ENCODE measurements around the gene JPH4.
A peak's percentile ranks its signal among the peaks of the same experiment; 100 is the strongest.

The JPH4 gene

DNA sequence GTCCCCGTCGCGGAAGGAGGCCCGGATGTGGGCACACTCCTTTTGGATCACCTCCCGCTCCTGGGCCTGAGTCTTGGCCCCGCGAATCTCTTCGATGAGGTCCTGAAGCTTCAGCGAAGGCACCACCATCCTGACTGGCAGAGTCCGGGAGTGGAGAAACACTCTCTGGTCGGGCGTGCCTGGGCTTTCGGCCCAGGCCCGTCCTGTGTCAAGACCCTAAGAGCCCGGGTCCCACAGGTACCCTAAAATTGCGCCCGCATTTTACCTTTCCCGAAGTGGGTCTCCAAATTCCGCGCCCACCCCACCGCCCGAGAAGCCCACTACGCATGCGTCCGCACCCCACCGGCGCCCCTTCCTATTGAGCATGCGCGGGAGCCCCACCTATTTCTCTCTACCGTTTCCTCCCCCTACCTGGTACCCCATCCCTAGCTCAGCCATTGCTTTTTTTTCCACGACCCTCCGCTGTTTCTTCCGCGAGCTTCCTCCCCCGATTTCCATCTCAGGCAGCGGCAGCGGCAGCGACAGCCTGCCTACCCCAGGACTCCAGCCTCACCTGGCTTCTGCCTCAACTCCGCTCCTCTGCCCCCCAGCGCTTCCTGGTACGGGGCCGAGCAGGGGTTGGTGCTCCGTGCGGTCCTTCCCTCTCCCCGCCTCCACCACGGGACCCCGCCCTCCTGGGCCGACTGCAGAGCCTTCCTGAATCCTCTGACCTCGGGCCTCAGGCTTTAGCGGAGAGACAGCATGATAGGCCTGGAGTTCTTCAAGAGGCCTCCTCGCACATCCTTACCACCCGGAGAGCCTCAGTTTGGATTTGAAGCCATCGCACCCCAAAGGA, 11.2 kb downstream of the JPH4 start, which contains the start of gene AP1G2:
Gene AP1G2 (minus strand): TSS at position 606 of the 835 bp plus-strand sequence. CDS start 477 bp downstream, at position 129.
- Histone ChIP-seq H4K20me1 (ENCODE audit: insufficient read depth, low read length) (no peaks in the 10 kb centered on the region), H3K36me3 (ENCODE audit: insufficient read depth, low read length) (peaks cover 24% of the 10 kb centered on the region; the same call in 1 of the 2 replicates), H3K4me3 (ENCODE audit: low read depth, low read length, poor library complexity, severe bottlenecking) (peak within 1 kb of the TSS; percentile 79), H3K4me1 (ENCODE audit: insufficient read depth, low read length, severe bottlenecking) (peaks cover 18% of the 10 kb centered on the region), H3K9me3 (ENCODE audit: low read length) (no peaks in the 10 kb centered on the region), H3K27me3 (ENCODE audit: insufficient read depth, low read length) (no peaks in the 10 kb centered on the region), H3K9ac (ENCODE audit: low read length) (peak within 1 kb of the TSS; percentile 78), H3K27ac (ENCODE audit: low read depth, low read length, poor library complexity, severe bottlenecking) (peak within 1 kb of the TSS; percentile 31), H3K79me2 (ENCODE audit: insufficient read depth, low read length) (no peaks in the 10 kb centered on the region), H3K4me2 (ENCODE audit: low read length) (peak within 1 kb of the TSS; percentile 84), H3F3A (ENCODE audit: insufficient read depth, low read length) (no peaks in the 10 kb centered on the region), H3K9me2 (ENCODE audit: low read depth, low read length) (no peaks in the 10 kb centered on the region), H2AFZ (ENCODE audit: low read length) (peak within 1 kb of the TSS; percentile 41; the same call in 1 of the 2 replicates)
- TF ChIP-seq EZH2 (IDR thresholded peaks at IDR 0.05; ENCODE audit: borderline replicate concordance, low read length) = no peak
- TF ChIP-seq, protein P1, sequence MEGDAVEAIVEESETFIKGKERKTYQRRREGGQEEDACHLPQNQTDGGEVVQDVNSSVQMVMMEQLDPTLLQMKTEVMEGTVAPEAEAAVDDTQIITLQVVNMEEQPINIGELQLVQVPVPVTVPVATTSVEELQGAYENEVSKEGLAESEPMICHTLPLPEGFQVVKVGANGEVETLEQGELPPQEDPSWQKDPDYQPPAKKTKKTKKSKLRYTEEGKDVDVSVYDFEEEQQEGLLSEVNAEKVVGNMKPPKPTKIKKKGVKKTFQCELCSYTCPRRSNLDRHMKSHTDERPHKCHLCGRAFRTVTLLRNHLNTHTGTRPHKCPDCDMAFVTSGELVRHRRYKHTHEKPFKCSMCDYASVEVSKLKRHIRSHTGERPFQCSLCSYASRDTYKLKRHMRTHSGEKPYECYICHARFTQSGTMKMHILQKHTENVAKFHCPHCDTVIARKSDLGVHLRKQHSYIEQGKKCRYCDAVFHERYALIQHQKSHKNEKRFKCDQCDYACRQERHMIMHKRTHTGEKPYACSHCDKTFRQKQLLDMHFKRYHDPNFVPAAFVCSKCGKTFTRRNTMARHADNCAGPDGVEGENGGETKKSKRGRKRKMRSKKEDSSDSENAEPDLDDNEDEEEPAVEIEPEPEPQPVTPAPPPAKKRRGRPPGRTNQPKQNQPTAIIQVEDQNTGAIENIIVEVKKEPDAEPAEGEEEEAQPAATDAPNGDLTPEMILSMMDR (IDR thresholded peaks at IDR 0.05; ENCODE audit: low read length) = no peak

DNA sequence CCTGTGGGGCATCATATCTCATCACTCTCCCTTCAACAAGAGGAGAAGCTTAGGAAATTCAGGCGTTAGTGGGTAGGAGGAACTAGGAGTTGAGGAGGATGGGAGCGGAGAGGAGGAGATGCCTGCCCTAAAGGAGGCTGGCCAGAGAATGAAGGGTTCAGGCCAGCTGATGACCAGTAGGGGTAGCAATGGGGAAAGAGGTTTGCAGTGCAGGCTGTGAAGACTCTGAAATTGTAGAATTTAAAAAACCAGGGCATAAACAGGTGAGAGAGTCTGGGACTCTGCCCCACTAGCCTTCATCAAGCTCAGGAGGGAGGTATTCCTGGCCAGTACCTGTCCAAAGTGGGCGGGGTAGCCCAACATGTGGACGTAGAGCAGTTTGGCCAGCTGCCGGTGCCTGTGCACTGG, 11.8 kb downstream of the JPH4 start:
- Histone ChIP-seq H3K36me3 (ENCODE audit: insufficient read depth, low read length) (peaks cover 30% of the 10 kb centered on the region; the same call in 1 of the 2 replicates), H3K79me2 (ENCODE audit: insufficient read depth, low read length) (no peaks in the 10 kb centered on the region), H3K4me1 (ENCODE audit: insufficient read depth, low read length, severe bottlenecking) (peaks cover 18% of the 10 kb centered on the region), H3K27ac (ENCODE audit: low read depth, low read length, poor library complexity, severe bottlenecking) (no peak overlapping the region), H3F3A (ENCODE audit: insufficient read depth, low read length) (no peaks in the 10 kb centered on the region), H3K27me3 (ENCODE audit: insufficient read depth, low read length) (no peaks in the 10 kb centered on the region), H3K9me3 (ENCODE audit: low read length) (no peaks in the 10 kb centered on the region), H4K20me1 (ENCODE audit: insufficient read depth, low read length) (no peaks in the 10 kb centered on the region), H3K9me2 (ENCODE audit: low read depth, low read length) (no peaks in the 10 kb centered on the region), H3K4me2 (ENCODE audit: low read length) (peak overlapping the region; percentile 84), H3K4me3 (ENCODE audit: low read depth, low read length, poor library complexity, severe bottlenecking) (peak overlapping the region; percentile 79), H2AFZ (ENCODE audit: low read length) (no peak overlapping the region), H3K9ac (ENCODE audit: low read length) (peak overlapping the region; percentile 78)
- no peak for TF ChIP-seq EZH2 (IDR thresholded peaks at IDR 0.05; ENCODE audit: borderline replicate concordance, low read length)
- TF ChIP-seq, protein P1 (IDR thresholded peaks at IDR 0.05; ENCODE audit: low read length) = peak; percentile 24; the same call in 1 of the 2 replicates

DNA sequence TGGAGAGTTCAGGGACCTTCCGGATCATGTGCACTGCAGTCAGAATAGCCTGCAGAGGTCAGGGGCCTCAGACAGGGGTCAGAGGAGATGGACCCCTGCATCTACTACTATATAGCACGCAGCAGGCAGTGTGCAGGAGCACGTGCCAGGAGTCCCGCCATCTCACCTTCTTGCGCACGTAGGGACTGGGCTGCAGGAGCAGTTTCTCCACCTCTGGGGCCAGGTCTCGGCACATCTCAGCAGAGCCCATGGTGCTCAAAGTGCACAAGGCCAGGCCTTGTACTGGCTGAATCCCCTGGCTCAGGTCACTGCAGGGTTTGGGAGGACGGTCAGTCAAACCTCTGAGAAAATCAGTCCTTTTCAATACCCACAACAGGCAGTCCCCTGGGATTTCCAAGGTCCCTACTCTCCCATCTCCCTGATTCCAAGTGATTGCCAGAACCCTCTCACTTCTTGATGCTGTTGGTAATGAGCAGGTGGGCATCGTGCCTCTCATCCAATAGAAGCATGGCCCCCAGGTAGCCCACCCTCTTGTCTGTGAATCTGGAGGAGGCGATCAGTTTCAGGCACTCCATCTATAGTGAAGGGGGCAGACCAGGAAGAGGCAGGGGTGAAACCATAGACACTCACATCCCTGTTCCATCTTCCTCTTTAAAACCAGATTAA, 12.3 kb downstream of the JPH4 start:
- peaks cover 18% of the 10 kb centered on the region for H3K4me1 ChIP-seq (ENCODE audit: insufficient read depth, low read length, severe bottlenecking)
- no peaks in the 10 kb centered on the region for H3K9me3 ChIP-seq (ENCODE audit: low read length)
- peak overlapping the region; percentile 78 for H3K9ac ChIP-seq (ENCODE audit: low read length)
- no peak overlapping the region for H2AFZ ChIP-seq (ENCODE audit: low read length)
- peak overlapping the region; percentile 79 for H3K4me3 ChIP-seq (ENCODE audit: low read depth, low read length, poor library complexity, severe bottlenecking)
- peak overlapping the region; percentile 84 for H3K4me2 ChIP-seq (ENCODE audit: low read length)
- no peaks in the 10 kb centered on the region for H4K20me1 ChIP-seq (ENCODE audit: insufficient read depth, low read length)
- peaks cover 35% of the 10 kb centered on the region; the same call in 1 of the 2 replicates for H3K36me3 ChIP-seq (ENCODE audit: insufficient read depth, low read length)
- H3K27ac ChIP-seq (ENCODE audit: low read depth, low read length, poor library complexity, severe bottlenecking) = no peak overlapping the region
- H3F3A ChIP-seq (ENCODE audit: insufficient read depth, low read length) = no peaks in the 10 kb centered on the region
- TF ChIP-seq, protein P1 (IDR thresholded peaks at IDR 0.05; ENCODE audit: low read length) = no peak
- no peak for TF ChIP-seq EZH2 (IDR thresholded peaks at IDR 0.05; ENCODE audit: borderline replicate concordance, low read length)
- no peaks in the 10 kb centered on the region for H3K79me2 ChIP-seq (ENCODE audit: insufficient read depth, low read length)
- no peaks in the 10 kb centered on the region for H3K27me3 ChIP-seq (ENCODE audit: insufficient read depth, low read length)
- H3K9me2 ChIP-seq (ENCODE audit: low read depth, low read length) = no peaks in the 10 kb centered on the region
